Stomach (tissue), 9 donors: Measurements from ENCODE around the gene RPS28. TPM values are rescaled to one million over a fixed set of nuclear protein-coding genes. Genes with fewer than 3 reads are reported as not detected.
A peak's percentile ranks its signal among the peaks of the same experiment; 100 is the strongest.

ENCODE experiments used
- DNase-seq, 2 donors: peaks; one replicate each; pipeline versions ENCODE4 v3.0.0 to v3.0.0-alpha.2; 2013 to 2019
- H3K27ac ChIP-seq, 5 donors: fragments of 200-600 bp in 4 of 5; sonication (generic) in 4 of 5; one replicate each; pipeline ENCODE4 v1.5.1; 2013 to 2019; ENCODE audit warnings: mild to moderate bottlenecking in 1 of 5, moderate library complexity in 1 of 5
- H3K27me3 ChIP-seq, 3 donors: fragments of 200-600 bp; sonication (generic); one replicate each; pipeline ENCODE4 v1.5.1; 2017 to 2019; ENCODE audit warnings: mixed run types in 1 of 3
- H3K36me3 ChIP-seq, 4 donors: fragments of 200-600 bp; sonication (generic); 1 replicate in 3 of 4; 2 replicates in 1 of 4; pipeline ENCODE4 v1.5.1; 2016 to 2019
- H3K4me1 ChIP-seq, 4 donors: fragments of 200-600 bp; sonication (generic); one replicate each; pipeline ENCODE4 v1.5.1; 2016 to 2019
- H3K4me3 ChIP-seq, 4 donors: fragments of 200-600 bp; sonication (generic) in 3 of 4; one replicate each; pipeline ENCODE4 v1.5.1; 2016 to 2019; ENCODE audit warnings: mild to moderate bottlenecking in 1 of 4
- H3K9me3 ChIP-seq, 4 donors: fragments of 200-600 bp; sonication (generic); one replicate each; pipeline ENCODE4 v1.5.1; 2016 to 2019
- EP300 ChIP-seq: sonication (generic); formaldehyde crosslinking; IDR thresholded peaks from one replicate; pipeline ENCODE4 v1.6.1; 2017; ENCODE audit warnings: antibody characterized with exemption
- POLR2A ChIP-seq, 4 donors: fragments of 450-650 bp; IDR thresholded peaks; one replicate each; pipeline ENCODE4 v1.6.1; 2016; ENCODE audit warnings: antibody characterized with exemption in 4 of 4, control low read depth in 2 of 4, mild to moderate bottlenecking in 1 of 4, moderate library complexity in 1 of 4
- POLR2AphosphoS5 ChIP-seq, 3 donors: sonication (generic); formaldehyde crosslinking; IDR thresholded peaks; one replicate each; pipeline ENCODE4 v1.6.1; 2016; ENCODE audit warnings: antibody characterized with exemption in 3 of 3
- WGBS, 5 donors: extraction: QIAGEN DNeasy Blood & Tissue Kit in 3 of 5; methylation state at CpG; one replicate each; pipeline versions ENCODE4 v1.1.5 to v1.1.7; 2013 to 2018; 5-methylcytosine and 5-hydroxymethylcytosine counted together
- intact Hi-C: fragments of 100-400 bp; cut with DNase I; formaldehyde crosslinking; loops from one replicate; pipeline ENCODE4 v1.15.1; 2023; ENCODE audit warnings: low total_unique reads
- polyA plus RNA-seq, 3 donors: library from polyadenylated mRNA; stranded (reverse); fragments of 200-250 nt; gene quantifications; one replicate each; pipeline ENCODE4 v1.2.3, GENCODE V29; 2013
- total RNA-seq, 5 donors: library from RNA; depleted of rRNA; stranded (reverse); fragments of >200 nt; gene quantifications; one replicate each; pipeline versions ENCODE4 v1.1.0 to v1.2.3, GENCODE V29; 2014 to 2016
- TF ChIP-seq, protein P1 (sequence below), 7 experiments: fragments of 450-650 bp in 4 of 7; fragments of 200-600 bp in 3 of 7; sonication (generic) in 3 of 7; IDR thresholded peaks; one replicate each; pipeline ENCODE4 v1.5.1; 2016 to 2019; ENCODE audit warnings: antibody characterized with exemption in 7 of 7, control low read depth in 2 of 7, mild to moderate bottlenecking in 1 of 7
- donor health status: healthy with polysubstance abuse.
- donor health status: Bipolar disorder and iron deficiency.
- donor health status: healthy.

The RPS28 gene
- total and polyA plus RNA-seq, 8 donors, result 335 to 2,088 (median 820) TPM

- WGBS, 5 donors, result 7 to 16% (median 12%) methylated on average over 23 to 24 of the region's 24 CpGs
- Histone ChIP-seq H3K4me3 (peak overlapping the region; percentile 58 to 70 (median 64)), H3K4me1 (peaks cover 27 to 44% (median 41%) of the 10 kb centered on the region in 4 donors), H3K27me3 (no peaks in the 10 kb centered on the region), H3K27ac (peak overlapping the region; percentile 52 to 87 (median 80)), H3K36me3 (peaks cover 20 to 46% (median 38%) of the 10 kb centered on the region in 4 donors), H3K9me3 (no peaks in the 10 kb centered on the region)
- DNase-seq, result peak; percentile 25 to 29
- TF ChIP-seq POLR2A (IDR thresholded peaks at IDR 0.05) (no peak), EP300 (no peak), POLR2AphosphoS5 (IDR thresholded peaks at IDR 0.05) (no peak)
- intact Hi-C loops, result no loop called here
These were observed 13.8 kb upstream of the RPS28 start for GRCh38 chr19:8307400-8307964.

DNA sequence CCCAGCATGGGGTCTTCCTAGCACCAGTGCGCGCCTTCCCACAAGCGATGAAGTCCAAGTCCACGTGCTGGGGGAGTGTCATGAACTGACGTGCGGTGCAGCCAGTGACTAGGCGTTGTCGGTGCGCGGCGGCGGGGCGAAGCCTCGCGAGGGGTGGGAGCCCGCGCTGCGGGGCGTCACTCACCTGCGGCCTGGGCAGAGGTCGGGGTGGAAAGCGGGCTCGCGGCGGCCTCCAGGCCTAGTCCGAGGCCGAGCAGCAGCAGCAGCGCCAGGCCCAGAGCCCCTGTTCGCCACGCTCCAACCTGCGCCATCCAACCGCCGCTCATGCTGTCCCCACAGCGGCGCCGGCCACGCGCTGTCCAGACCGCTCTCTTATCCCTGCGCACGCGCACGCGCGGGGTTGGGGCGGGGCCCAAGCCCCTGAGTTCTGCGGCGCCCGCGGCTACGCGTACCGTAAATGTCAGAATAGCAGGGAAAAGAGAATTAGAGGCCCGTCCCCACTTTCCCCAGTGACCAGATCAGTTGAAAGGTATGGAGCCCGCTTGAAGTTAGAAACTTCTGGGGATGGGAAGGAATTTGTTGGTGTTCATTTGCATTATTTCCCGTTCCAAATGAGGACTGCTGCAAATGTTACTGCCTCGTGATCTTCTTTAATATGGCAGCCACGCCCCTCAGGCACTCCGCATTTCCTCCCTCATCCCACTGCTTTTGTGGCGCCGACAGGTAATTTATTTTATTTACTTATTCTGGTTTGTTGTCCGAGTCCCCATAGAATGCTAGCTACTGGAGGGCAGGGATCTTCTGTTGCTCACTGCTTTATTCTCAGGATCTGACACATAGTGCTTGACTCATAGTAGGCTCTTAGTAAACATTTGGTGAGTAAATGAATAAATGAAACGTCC is 13.1 kb upstream of the RPS28 start, which contains the start of gene CD320:
Gene CD320, minus strand, starts transcription at position 394 of the 902 bp plus-strand sequence. Its CDS starts 68 bp downstream, at position 326.
- intact Hi-C loops, result no loop called here
- peak within 1 kb of the TSS; percentile 58 to 70 (median 64) for H3K4me3 ChIP-seq

DNA sequence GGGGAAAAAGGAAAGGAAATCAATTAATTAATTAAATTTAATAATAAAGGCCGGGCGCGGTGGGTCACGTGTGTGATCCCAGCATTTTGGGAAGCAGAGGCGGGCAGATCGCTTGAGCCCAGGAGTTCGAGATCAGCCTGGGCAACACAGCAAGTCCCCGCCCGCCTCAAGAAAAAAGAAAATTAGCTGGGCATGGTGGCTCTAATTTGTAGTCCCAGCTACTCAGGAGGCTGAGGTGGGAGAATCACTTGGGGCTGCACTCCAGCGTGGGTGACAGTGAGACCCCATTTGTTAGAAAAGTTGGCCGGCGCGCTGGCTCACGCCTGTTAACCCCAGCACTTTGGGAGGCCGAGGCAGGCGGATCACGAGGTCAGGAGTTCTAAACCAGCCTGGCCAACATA is 12.4 kb upstream of the RPS28 start:
- TF ChIP-seq, protein P1, sequence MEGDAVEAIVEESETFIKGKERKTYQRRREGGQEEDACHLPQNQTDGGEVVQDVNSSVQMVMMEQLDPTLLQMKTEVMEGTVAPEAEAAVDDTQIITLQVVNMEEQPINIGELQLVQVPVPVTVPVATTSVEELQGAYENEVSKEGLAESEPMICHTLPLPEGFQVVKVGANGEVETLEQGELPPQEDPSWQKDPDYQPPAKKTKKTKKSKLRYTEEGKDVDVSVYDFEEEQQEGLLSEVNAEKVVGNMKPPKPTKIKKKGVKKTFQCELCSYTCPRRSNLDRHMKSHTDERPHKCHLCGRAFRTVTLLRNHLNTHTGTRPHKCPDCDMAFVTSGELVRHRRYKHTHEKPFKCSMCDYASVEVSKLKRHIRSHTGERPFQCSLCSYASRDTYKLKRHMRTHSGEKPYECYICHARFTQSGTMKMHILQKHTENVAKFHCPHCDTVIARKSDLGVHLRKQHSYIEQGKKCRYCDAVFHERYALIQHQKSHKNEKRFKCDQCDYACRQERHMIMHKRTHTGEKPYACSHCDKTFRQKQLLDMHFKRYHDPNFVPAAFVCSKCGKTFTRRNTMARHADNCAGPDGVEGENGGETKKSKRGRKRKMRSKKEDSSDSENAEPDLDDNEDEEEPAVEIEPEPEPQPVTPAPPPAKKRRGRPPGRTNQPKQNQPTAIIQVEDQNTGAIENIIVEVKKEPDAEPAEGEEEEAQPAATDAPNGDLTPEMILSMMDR (IDR thresholded peaks at IDR 0.05), result no peak
- TF ChIP-seq POLR2A (IDR thresholded peaks at IDR 0.05) (no peak), EP300 (no peak), POLR2AphosphoS5 (IDR thresholded peaks at IDR 0.05) (no peak)
- 68 to 82% (median 70%) methylated on average over 17 of the region's 17 CpGs for WGBS, 5 donors
- no peaks in the 10 kb centered on the region for H3K27me3 ChIP-seq
- H3K36me3 ChIP-seq, result peaks cover 21 to 49% (median 47%) of the 10 kb centered on the region in 4 donors
- H3K4me3 ChIP-seq, result peak overlapping the region; percentile 58 to 70 (median 64)
- H3K4me1 ChIP-seq, result peaks cover 27 to 44% (median 39%) of the 10 kb centered on the region in 4 donors
- no peaks in the 10 kb centered on the region for H3K9me3 ChIP-seq
- H3K27ac ChIP-seq, result peak overlapping the region in 4 of 5 donors; percentile 72 to 87 (median 81)
- peak in 1 of 2 donors; percentile 23 for DNase-seq
- intact Hi-C loops, result no loop called here

More for the DNA sequence above, 13.1 kb upstream of the RPS28 start, which contains the start of gene CD320:
- TF ChIP-seq POLR2A (IDR thresholded peaks at IDR 0.05), result no peak
- peak; percentile 33 to 91 (median 66) for TF ChIP-seq POLR2AphosphoS5 (IDR thresholded peaks at IDR 0.05)
- TF ChIP-seq, protein P1 (IDR thresholded peaks at IDR 0.05), result no peak
- TF ChIP-seq EP300, result no peak
- DNase-seq, result peak; percentile 93 to 96
- peaks cover 27 to 44% (median 39%) of the 10 kb centered on the region in 4 donors for H3K4me1 ChIP-seq
- peaks cover 20 to 49% (median 44%) of the 10 kb centered on the region in 4 donors for H3K36me3 ChIP-seq
- WGBS, 5 donors, result 0 to 1% (median 0%) methylated on average over 31 to 63 of the region's 63 CpGs
- peak within 1 kb of the TSS; percentile 52 to 87 (median 80) for H3K27ac ChIP-seq
- H3K9me3 ChIP-seq, result no peaks in the 10 kb centered on the region
- H3K27me3 ChIP-seq, result no peaks in the 10 kb centered on the region

- TF ChIP-seq POLR2AphosphoS5 (IDR thresholded peaks at IDR 0.05) (no peak), EP300 (no peak), POLR2A (IDR thresholded peaks at IDR 0.05) (no peak)
- TF ChIP-seq, protein P1 (IDR thresholded peaks at IDR 0.05), result no peak
- Histone ChIP-seq H3K9me3 (no peaks in the 10 kb centered on the region), H3K36me3 (peaks cover 37 to 63% (median 61%) of the 10 kb centered on the region in 4 donors), H3K27me3 (no peaks in the 10 kb centered on the region), H3K4me3 (no peak overlapping the region), H3K27ac (peak overlapping the region in 1 of 5 donors; percentile 14), H3K4me1 (peaks cover 27 to 44% (median 39%) of the 10 kb centered on the region in 4 donors)
- DNase-seq, result peak in 1 of 2 donors; percentile 20
- intact Hi-C loops, result no loop called here
- WGBS, 5 donors, result 90 to 97% (median 95%) methylated on average over 17 of the region's 17 CpGs
These were observed 10.8 kb upstream of the RPS28 start for GRCh38 chr19:8310342-8311055.
